CD14-positive monocyte (primary cell): ENCODE measurements around the gene TGM2. TPM values are rescaled to one million over a fixed set of nuclear protein-coding genes. Genes with fewer than 3 reads are reported as not detected.

ENCODE experiments used
- DNase-seq, 3 donors: peaks; one replicate each; pipeline ENCODE4 v3.0.0-alpha.2; 2011 to 2022
- H2AFZ ChIP-seq: 2 replicates; pipeline ENCODE4 v1.6.0; 2012; ENCODE audit warnings: mild to moderate bottlenecking, low read depth, low read length, inconsistent platforms; ENCODE audit not compliant: insufficient read depth, poor library complexity, severe bottlenecking
- H3K27ac ChIP-seq, 2 donors: 1 replicate in 1 of 2; 2 replicates in 1 of 2; pipeline ENCODE4 v1.5.1; 2012 to 2013; ENCODE audit warnings: low read length in 2 of 2, control low read depth in 1 of 2, inconsistent platforms in 1 of 2, low read depth in 1 of 2, mild to moderate bottlenecking in 1 of 2
- H3K27me3 ChIP-seq, 2 donors: one replicate each; pipeline versions ENCODE4 v1.6.0 to v1.6.1; 2011 to 2013; ENCODE audit warnings: low read length in 2 of 2; ENCODE audit not compliant: control insufficient read depth in 2 of 2, insufficient read depth in 2 of 2
- H3K36me3 ChIP-seq, 2 donors: replicated peaks in 1 of 2; 1 replicate in 1 of 2; 2 replicates in 1 of 2; pipeline versions ENCODE4 v1.5.1 to v1.6.1; 2012 to 2013; ENCODE audit warnings: low read length in 2 of 2, control low read depth in 1 of 2, inconsistent platforms in 1 of 2, mild to moderate bottlenecking in 1 of 2; ENCODE audit not compliant: insufficient read depth in 2 of 2, control insufficient read depth in 1 of 2
- H3K4me1 ChIP-seq, 2 donors: 1 replicate in 1 of 2; 2 replicates in 1 of 2; pipeline versions ENCODE4 v1.5.1 to v1.6.1; 2012 to 2013; ENCODE audit warnings: low read length in 2 of 2, control low read depth in 1 of 2, inconsistent platforms in 1 of 2, mild to moderate bottlenecking in 1 of 2, moderate library complexity in 1 of 2; ENCODE audit not compliant: insufficient read depth in 2 of 2, control insufficient read depth in 1 of 2
- H3K4me2 ChIP-seq: replicated peaks from 2 replicates; pipeline ENCODE3; 2012; ENCODE audit warnings: low read length, moderate library complexity, mild to moderate bottlenecking; ENCODE audit not compliant: poor library complexity, severe bottlenecking; ENCODE audit errors: extremely low read depth
- H3K4me3 ChIP-seq, 3 experiments: fragments of 200-600 bp in 1 of 3; sonication (generic) in 1 of 3; replicated peaks in 1 of 3; 1 replicate in 2 of 3; 2 replicates in 1 of 3; pipeline ENCODE4 v1.5.1; 2011 to 2013; ENCODE audit warnings: low read length in 3 of 3, mild to moderate bottlenecking in 3 of 3, control low read depth in 2 of 3, low read depth in 2 of 3, inconsistent platforms in 1 of 3, moderate library complexity in 1 of 3
- H3K79me2 ChIP-seq: 2 replicates; pipeline ENCODE4 v1.6.0; 2012; ENCODE audit warnings: mild to moderate bottlenecking, control low read depth, inconsistent platforms, low read length, moderate library complexity; ENCODE audit not compliant: insufficient read depth
- H3K9ac ChIP-seq: 2 replicates; pipeline ENCODE4 v1.6.0; 2017; ENCODE audit warnings: low read length, mild to moderate bottlenecking; ENCODE audit not compliant: insufficient read depth, poor library complexity, severe bottlenecking
- H3K9me3 ChIP-seq, 2 donors: replicated peaks in 1 of 2; 1 replicate in 1 of 2; 2 replicates in 1 of 2; pipeline versions ENCODE4 v1.5.1 to v1.6.1; 2012 to 2013; ENCODE audit warnings: low read length in 2 of 2, control low read depth in 1 of 2; ENCODE audit not compliant: control insufficient read depth in 1 of 2, insufficient read depth in 1 of 2
- H4K20me1 ChIP-seq: 2 replicates; pipeline ENCODE4 v1.6.0; 2012; ENCODE audit warnings: mild to moderate bottlenecking, low read length, control low read depth, moderate library complexity; ENCODE audit not compliant: insufficient read depth
- H3K27ac Mint-ChIP-seq, 7 donors: one replicate each; pipeline ENCODE4 v1.8.0; 2020; ENCODE audit warnings: mild to moderate bottlenecking in 7 of 7, mixed read lengths in 7 of 7, moderate library complexity in 6 of 7, inconsistent platforms in 2 of 7
- H3K27me3 Mint-ChIP-seq, 3 donors: one replicate each; pipeline ENCODE4 v1.8.0; 2021 to 2022; ENCODE audit warnings: low read depth in 3 of 3, mild to moderate bottlenecking in 3 of 3, mixed read lengths in 3 of 3, moderate library complexity in 3 of 3, inconsistent platforms in 1 of 3
- H3K36me3 Mint-ChIP-seq, 2 donors: one replicate each; pipeline ENCODE4 v1.8.0; 2020; ENCODE audit warnings: mixed read lengths in 2 of 2, inconsistent platforms in 1 of 2, mild to moderate bottlenecking in 1 of 2
- H3K4me1 Mint-ChIP-seq: one replicate; pipeline ENCODE4 v1.8.0; 2020; ENCODE audit warnings: mild to moderate bottlenecking, mixed read lengths
- H3K4me3 Mint-ChIP-seq, 2 donors: one replicate each; pipeline ENCODE4 v1.8.0; 2020; ENCODE audit warnings: mild to moderate bottlenecking in 2 of 2, mixed read lengths in 2 of 2, moderate library complexity in 1 of 2
- H3K9me3 Mint-ChIP-seq, 7 donors: one replicate each; pipeline ENCODE4 v1.8.0; 2020 to 2022; ENCODE audit warnings: mixed read lengths in 7 of 7, mild to moderate bottlenecking in 6 of 7, moderate library complexity in 6 of 7, inconsistent platforms in 2 of 7
- CTCF ChIP-seq: fragments of 200-600 bp; IDR thresholded peaks from one replicate; pipeline ENCODE4 v1.8.0; 2022; ENCODE audit warnings: antibody characterized with exemption, mild to moderate bottlenecking
- WGBS: methylation state at CpG from one replicate; pipeline ENCODE4 v1.1.5; 2013; ENCODE audit warnings: missing lambda C conversion rate; ENCODE audit not compliant: insufficient coverage; 5-methylcytosine and 5-hydroxymethylcytosine counted together
- intact Hi-C, 2 donors: fragments of 100-400 bp; cut with micrococcal nuclease; formaldehyde crosslinking; loops; one replicate each; pipeline versions ENCODE4 v1.15.0 to v1.15.1; 2023
- polyA plus RNA-seq, 3 donors: library from polyadenylated mRNA; depleted of rRNA in 1 of 3; unstranded in 2 of 3; stranded (reverse) in 1 of 3; fragments of 300-500 nt in 2 of 3; fragments of >200 nt in 1 of 3; fragmentation: Illumina TruSeq in 2 of 3; gene quantifications; 1 replicate in 2 of 3; 2 replicates in 1 of 3; pipeline ENCODE4 v1.2.3, GENCODE V29; 2012 to 2021

Gene TGM2
- polyA plus RNA-seq, 3 donors: 0.47 to 1.7 (median 1.6) TPM

GRCh38 chr20:38092915-38093314 is 72.2 kb downstream of the TGM2 start:
- intact Hi-C loops: no loop called here
- Histone ChIP-seq H3K79me2 (peaks cover 4% of the 10 kb centered on the region), H3K36me3 (peaks cover 29 to 32% of the 10 kb centered on the region in 2 donors), H3K4me2 (no peak overlapping the region), H4K20me1 (no peaks in the 10 kb centered on the region), H3K4me1 (peaks cover 56 to 60% of the 10 kb centered on the region in 2 donors), H3K9ac (no peak overlapping the region), H3K27me3 (no peaks in the 10 kb centered on the region), H3K27ac (peak overlapping the region in 1 of 2 donors; percentile 98), H2AFZ (no peak overlapping the region), H3K9me3 (no peaks in the 10 kb centered on the region), H3K4me3 (no peak overlapping the region)
- H3K4me1 Mint-ChIP-seq: peaks cover 59% of the 10 kb centered on the region
- TF ChIP-seq CTCF: no peak
- peaks cover 33 to 37% of the 10 kb centered on the region in 2 donors for H3K36me3 Mint-ChIP-seq
- peaks cover 0 to 2% (median 0%) of the 10 kb centered on the region in 3 donors for H3K27me3 Mint-ChIP-seq
- no peak for DNase-seq
- H3K27ac Mint-ChIP-seq: peak overlapping the region in 5 of 7 donors; percentile 98 to 100 (median 99)
- no peaks in the 10 kb centered on the region for H3K9me3 Mint-ChIP-seq
- H3K4me3 Mint-ChIP-seq: no peak overlapping the region

- Mint-ChIP-seq H3K36me3 (peaks cover 39 to 43% of the 10 kb centered on the region in 2 donors), H3K4me3 (no peak overlapping the region)
These were observed 72.7 kb downstream of the TGM2 start for GRCh38 chr20:38092260-38092857.

More at GRCh38 chr20:38092260-38092857, 72.7 kb downstream of the TGM2 start:
- Histone ChIP-seq H3K4me3 (no peak overlapping the region), H3K4me1 (peaks cover 56 to 60% of the 10 kb centered on the region in 2 donors), H3K9ac (no peak overlapping the region), H3K9me3 (no peaks in the 10 kb centered on the region), H3K27me3 (no peaks in the 10 kb centered on the region), H2AFZ (no peak overlapping the region), H3K79me2 (peaks cover 4% of the 10 kb centered on the region), H3K27ac (peak overlapping the region in 1 of 2 donors; percentile 98), H3K36me3 (peaks cover 34 to 37% of the 10 kb centered on the region in 2 donors), H4K20me1 (no peaks in the 10 kb centered on the region), H3K4me2 (peak overlapping the region; percentile 25)
- Mint-ChIP-seq H3K9me3 (no peaks in the 10 kb centered on the region), H3K27me3 (peaks cover 0 to 2% (median 0%) of the 10 kb centered on the region in 3 donors), H3K4me1 (peaks cover 58% of the 10 kb centered on the region), H3K27ac (peak overlapping the region; percentile 88 to 100 (median 92))
- intact Hi-C loops: no loop called here
- no peak for TF ChIP-seq CTCF
- no peak for DNase-seq
- 98% methylated on average over 7 of the region's 12 CpGs for WGBS
